HG02885 (cell line): Measurements from ENCODE around the gene XNDC1N.
A peak's percentile ranks its signal among the peaks of the same experiment; 100 is the strongest.
"Not testable (repeated sequence)": the region's sequence is repeated elsewhere in the genome, so short reads cannot be mapped to it uniquely, and the experiment has no call there.

Source experiments
- ATAC-seq: cut with Tn5 transposase; IDR thresholded peaks from one replicate; pipeline ENCODE4 v1.9.1; 2021; ENCODE audit warnings: mild to moderate bottlenecking; ENCODE audit not compliant: unreplicated experiment, poor library complexity

Gene XNDC1N

GRCh38 chr11:71933141-71933933 is 4.9 kb upstream of the XNDC1N start:
- ATAC-seq = no peak

GRCh38 chr11:71931245-71931602 is 2.8 kb upstream of the XNDC1N start:
- no peak for ATAC-seq

GRCh38 chr11:71930556-71931244 is 2.3 kb upstream of the XNDC1N start:
- ATAC-seq = no peak

GRCh38 chr11:71929491-71929890 is 1.1 kb upstream of the XNDC1N start:
- no peak for ATAC-seq

- peak; percentile 84 for ATAC-seq
Observed at GRCh38 chr11:71928737-71929443, 496 bp upstream of the XNDC1N start, which contains the start of gene RNF121. RNF121 (plus strand) TSS chr11:71929046; CDS start chr11:71929062, 16 bp downstream.

GRCh38 chr11:71917646-71918140 is 10.7 kb downstream of the XNDC1N start:
- no peak for ATAC-seq

- ATAC-seq = no peak
Observed at GRCh38 chr11:71914617-71915189, 13.7 kb downstream of the XNDC1N start.

GRCh38 chr11:71913756-71914526 is 14.5 kb downstream of the XNDC1N start:
- ATAC-seq = no peak

- ATAC-seq = not testable (repeated sequence)
Observed at GRCh38 chr11:71911986-71912340, 16.4 kb downstream of the XNDC1N start.

GRCh38 chr11:71911321-71911985 is 16.9 kb downstream of the XNDC1N start:
- not testable (repeated sequence) for ATAC-seq

GRCh38 chr11:71910775-71911174 is 17.6 kb downstream of the XNDC1N start:
- ATAC-seq = not testable (repeated sequence)

GRCh38 chr11:71908218-71908617 is 20.2 kb downstream of the XNDC1N start:
- no peak for ATAC-seq

- not testable (repeated sequence) for ATAC-seq
Observed at GRCh38 chr11:71901137-71901536, 27.3 kb downstream of the XNDC1N start.

GRCh38 chr11:71895961-71896360 is 32.4 kb downstream of the XNDC1N start:
- no peak for ATAC-seq

GRCh38 chr11:71889181-71889872 is 39.1 kb downstream of the XNDC1N start:
- not testable (repeated sequence) for ATAC-seq

- not testable (repeated sequence) for ATAC-seq
Observed at GRCh38 chr11:71888335-71889010, 39.9 kb downstream of the XNDC1N start.

GRCh38 chr11:71885806-71886205 is 42.6 kb downstream of the XNDC1N start:
- not testable (repeated sequence) for ATAC-seq
